HUDEP-2 (cell line): Measurements from ENCODE around the gene PKP4.
"Not testable (repeated sequence)": the region's sequence is repeated elsewhere in the genome, so short reads cannot be mapped to it uniquely, and the experiment has no call there.

Source experiments
- DNase-seq, 76 experiments: peaks; one replicate each; lab custom pipeline; 2025; ENCODE audit not compliant: unreplicated experiment in 76 of 76; lab: John Stamatoyannopoulos, UW

Gene PKP4

GRCh38 chr2:158668001-158668765 is 211.4 kb downstream of the PKP4 start:
- DNase-seq, result no peak

- DNase-seq, result no peak
These were observed 213.5 kb downstream of the PKP4 start for GRCh38 chr2:158670292-158670691.

GRCh38 chr2:158671360-158672245 is 214.9 kb downstream of the PKP4 start:
- no peak for DNase-seq

GRCh38 chr2:158676295-158676694 is 219.5 kb downstream of the PKP4 start:
- no peak for DNase-seq

DNA sequence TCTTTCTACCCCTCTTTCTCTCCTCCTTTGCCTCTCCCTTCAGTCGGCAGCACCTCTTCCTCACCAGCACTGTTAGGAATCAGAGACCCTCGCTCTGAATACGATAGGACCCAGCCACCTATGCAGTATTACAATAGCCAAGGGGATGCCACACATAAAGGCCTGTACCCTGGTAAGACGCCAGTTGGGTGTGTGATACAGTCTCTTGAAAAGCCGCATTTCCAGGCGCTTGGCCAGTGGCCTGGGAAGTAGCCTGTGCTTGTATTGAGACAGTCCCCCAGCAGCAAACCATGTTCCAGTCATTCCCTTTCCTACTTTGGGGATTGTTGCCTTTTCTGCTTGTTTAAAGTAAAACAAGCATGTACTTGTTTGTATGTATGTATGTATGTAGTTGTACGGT is 219.9 kb downstream of the PKP4 start:
- no peak for DNase-seq

DNA sequence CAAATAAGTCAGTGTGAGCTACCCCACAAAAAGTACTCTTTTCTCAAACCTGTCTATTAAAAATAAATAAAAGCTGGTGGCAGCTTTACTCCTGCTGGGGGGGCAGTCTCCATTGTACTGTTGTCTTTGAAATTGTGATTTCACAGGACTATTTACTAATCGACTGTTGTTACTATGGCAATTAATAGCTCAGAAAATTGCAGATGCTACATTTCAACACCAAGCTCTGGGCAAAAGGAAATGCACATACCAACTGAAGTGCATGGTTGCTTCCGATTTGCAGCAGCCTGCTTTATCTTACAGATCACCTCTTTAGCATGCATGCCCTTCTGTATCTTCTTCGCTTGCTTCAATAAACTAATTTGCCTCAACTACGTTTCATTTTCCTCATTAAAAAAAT is 220.8 kb downstream of the PKP4 start:
- no peak for DNase-seq

DNA sequence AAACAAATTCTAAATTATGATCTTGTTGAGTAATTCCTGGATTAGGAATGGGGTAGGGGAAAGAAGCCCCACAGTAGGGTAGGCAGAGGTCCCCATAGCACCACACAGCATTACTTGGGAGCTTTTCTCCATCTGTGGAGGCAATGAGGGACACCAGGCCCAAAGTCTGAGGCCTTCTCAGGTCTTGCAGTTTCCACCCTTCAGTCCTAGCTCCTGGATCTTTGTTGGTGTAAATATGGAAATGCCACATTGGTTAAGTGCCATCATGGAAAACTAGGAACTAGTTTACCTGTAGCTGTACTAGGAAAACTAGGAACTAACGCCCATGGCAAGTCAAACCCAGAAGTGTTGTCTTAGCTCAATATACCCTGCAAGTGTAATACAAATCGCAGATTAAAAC is 225.1 kb downstream of the PKP4 start:
- no peak for DNase-seq

DNA sequence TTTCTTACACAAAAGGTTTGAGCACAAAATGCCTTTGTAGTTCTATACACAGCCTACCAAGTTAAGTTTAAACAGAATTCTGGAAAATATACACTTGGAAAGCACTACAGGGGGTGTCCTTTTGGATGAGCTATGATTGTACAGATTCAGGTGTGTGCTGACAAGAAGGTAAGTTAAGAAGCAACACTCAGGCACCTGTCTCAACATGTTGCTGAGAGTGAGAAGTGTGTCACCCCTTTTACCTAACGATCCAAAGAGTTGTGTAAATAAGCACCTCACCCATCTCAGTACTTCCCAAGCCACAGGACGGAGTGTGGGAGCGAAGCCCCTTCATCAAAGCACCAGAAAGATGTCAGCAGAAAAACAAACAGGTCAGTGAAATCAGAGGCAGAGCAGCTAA is 228.9 kb downstream of the PKP4 start:
- DNase-seq, result no peak

GRCh38 chr2:158686210-158686691 is 229.5 kb downstream of the PKP4 start:
- no peak for DNase-seq

DNA sequence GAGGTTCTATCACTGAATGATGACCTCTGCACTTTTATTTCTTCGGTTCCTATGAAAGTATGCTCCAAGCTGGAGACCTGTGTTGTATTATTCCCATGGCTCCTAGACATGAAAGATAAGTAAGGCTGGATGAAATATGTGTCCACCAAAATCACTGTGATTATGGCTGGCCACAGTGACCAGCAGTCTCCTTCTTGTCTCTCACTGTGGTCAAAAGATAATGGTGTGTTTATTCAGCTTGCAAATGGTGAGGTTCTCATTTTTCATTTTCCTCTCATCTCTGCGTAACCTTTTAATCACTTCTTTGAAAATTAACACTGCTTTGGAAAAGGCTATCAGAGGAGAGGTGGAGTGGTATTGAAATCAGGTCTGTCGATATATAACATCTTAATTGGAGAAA is 230.6 kb downstream of the PKP4 start:
- DNase-seq, result no peak

- DNase-seq, result no peak
These were observed 232.0 kb downstream of the PKP4 start for GRCh38 chr2:158688721-158689120.

DNA sequence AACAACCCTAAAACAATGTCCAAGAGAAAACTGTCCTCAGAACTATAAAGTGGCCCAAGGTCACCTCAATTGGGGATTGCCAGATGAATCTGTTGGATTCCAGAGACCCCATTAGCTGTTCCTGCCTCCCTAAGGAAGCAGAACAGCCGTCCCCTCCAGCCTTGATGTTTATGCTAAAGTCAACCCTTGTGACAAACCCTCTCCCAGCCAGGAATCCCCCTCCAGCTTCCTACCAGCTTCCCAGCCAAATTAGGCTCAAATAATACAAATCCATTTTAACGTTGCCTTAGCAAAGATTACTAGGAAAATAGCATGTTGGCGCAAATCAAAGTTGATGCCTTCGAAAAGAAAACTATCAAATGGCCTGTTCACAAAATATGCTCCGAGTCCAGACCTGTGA is 232.6 kb downstream of the PKP4 start:
- DNase-seq, result no peak

- DNase-seq, result no peak
These were observed 234.1 kb downstream of the PKP4 start for GRCh38 chr2:158690823-158691222.

DNA sequence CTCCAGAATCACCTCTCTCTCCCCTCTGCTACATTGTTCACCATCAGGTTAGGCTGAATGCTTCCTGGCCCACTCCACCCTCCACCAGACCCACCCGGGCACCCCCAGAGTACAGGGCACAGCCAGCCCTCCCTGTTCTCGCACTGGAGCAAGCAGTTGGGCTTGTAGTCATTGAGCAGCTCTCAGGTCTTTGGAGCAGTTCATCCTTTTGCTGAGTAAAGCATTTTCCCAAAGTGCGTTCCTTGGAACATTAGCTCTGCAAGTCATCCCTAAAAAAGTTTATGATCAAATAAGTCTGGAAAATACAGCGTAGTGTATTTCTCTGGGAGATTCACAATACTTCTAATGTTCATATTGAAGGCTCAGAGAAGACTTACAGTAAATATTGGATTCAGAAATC is 234.9 kb downstream of the PKP4 start:
- no peak for DNase-seq

DNA sequence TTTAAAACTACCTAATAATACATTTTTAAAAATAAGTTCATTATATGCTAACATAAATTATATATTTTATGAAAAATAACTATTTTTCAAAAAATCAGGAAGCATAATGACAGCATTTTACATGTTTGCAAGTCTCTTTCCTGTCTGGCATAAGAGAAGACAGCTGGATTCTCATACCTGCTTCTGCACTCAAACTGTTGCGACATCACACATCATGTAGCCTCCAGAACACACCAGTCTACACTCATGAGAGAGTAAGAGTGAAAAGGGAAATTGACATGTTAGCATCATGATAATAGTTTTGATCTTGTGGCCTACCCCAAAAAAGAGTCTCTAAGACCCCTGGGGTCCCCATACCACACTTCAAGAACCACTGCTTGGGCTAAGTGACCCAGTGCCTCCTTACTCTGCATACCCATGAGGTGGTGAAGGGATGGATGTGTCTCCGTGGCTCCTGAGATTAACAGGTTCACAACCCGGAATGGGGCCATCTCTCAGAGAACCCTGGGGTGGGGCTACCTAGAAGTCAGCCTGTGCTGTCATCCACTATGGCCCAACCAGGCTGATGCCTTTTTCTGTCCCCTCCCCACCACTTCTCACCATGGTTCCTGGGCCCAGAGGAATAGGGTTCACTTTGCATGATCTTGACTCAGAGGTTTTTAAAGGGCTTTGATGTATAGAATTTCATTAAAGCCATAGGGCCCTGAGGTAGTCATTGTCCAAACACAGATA is 235.8 kb downstream of the PKP4 start:
- DNase-seq, result no peak

GRCh38 chr2:158693476-158693875 is 236.7 kb downstream of the PKP4 start:
- no peak for DNase-seq

- no peak for DNase-seq
These were observed 238.6 kb downstream of the PKP4 start for GRCh38 chr2:158695305-158695704.

DNA sequence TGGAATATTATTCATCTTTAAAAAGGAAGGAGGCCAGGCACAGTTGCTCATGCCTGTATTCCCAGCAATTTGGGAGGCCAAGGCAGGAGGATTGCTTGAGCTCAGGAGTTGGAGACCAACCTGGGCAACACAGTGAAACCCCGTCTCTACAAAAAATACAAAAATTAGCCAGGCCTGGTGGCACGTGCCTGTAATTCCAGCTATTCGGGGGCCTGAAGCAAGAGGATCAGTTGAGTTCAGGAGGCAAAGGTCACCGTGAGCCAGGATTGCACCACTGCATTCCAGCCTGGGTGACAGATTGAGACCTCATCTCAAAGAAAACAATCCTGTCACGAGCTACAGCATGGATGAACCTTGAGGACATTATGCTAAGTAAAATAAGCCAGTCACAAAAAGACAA is 239.0 kb downstream of the PKP4 start:
- not testable (repeated sequence) for DNase-seq

DNA sequence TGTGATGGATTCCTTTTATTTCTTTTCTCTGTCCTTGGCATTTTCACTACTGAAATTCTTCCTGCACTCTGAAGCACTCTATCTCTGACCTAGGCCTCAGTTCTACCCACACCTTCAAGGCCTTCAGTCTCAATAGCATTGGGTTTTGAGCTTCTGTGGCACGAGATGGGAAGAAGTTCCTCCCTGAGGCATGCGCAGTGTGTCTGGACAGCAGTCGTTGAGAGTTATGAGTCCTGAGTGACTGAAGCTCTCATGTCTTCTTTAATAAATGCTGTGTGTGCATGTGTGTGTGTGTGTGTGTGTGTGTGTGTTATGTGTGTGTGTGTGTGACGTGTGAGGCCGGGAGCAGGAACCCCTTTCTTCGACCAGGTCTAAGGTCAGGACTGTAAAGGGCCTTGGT is 242.6 kb downstream of the PKP4 start:
- DNase-seq, result no peak

DNA sequence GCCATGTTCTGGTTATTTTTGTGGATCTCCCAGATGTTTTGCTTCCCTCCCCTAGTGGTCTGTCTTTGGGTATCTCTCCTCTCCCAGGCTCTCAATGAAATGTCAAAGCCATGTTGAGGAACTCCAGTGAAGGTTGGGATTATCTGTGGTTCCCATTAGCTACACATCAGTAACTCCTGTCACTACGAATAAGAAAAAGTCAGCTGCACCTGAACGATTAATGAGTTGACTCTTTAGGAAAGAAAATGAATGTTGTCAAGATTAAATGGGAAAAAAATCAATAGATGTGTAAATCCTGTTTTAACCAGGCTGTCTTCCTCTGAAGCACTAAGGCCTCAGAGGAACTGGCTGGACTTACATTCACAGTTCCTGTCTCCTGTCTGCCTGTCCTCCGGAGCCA is 244.3 kb downstream of the PKP4 start:
- no peak for DNase-seq

- no peak for DNase-seq
These were observed 246.0 kb downstream of the PKP4 start for GRCh38 chr2:158702740-158703139.
